ENCODE data around the gene FCER2.

Gene FCER2

DNA sequence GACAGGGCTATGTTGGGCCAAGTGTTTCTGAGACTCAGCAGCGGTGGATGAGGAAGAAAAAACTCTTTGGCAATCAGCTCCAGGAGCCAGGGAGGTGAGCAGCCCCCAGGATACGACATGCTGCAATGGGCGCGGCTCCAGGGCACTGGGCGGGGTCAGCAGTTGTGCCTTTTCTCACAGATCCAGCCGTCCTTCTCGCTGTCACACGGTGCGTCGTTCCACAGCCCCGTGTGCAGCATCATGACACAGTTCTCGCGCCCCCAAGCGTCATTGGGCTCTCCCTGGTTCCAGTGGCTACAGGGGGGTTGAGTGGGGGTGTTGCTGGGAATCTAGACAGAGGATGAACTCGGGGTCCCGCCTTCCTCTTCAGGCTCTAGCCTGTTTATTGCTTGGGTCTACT lies 27.3 kb upstream of the FCER2 start:
- no peaks in the 10 kb centered on the region for H3K79me2 ChIP-seq (ENCODE audit: low read length)
- no peak overlapping the region for H3K9ac ChIP-seq (ENCODE audit: low read length)
- H3K4me2 ChIP-seq (ENCODE audit: low read depth, low read length), result no peak overlapping the region
- no peak for DNase-seq
- H3K27ac ChIP-seq (ENCODE audit: low read length), result no peak overlapping the region
- no peaks in the 10 kb centered on the region for H3K4me1 ChIP-seq (ENCODE audit: low read length)
- H3K36me3 ChIP-seq (replicated peaks; ENCODE audit: insufficient read depth, low read length), result no peaks in the 10 kb centered on the region
- peaks cover 91% of the 10 kb centered on the region for H3K27me3 ChIP-seq (replicated peaks; ENCODE audit: insufficient read depth, low read length)
- no peaks in the 10 kb centered on the region for H4K20me1 ChIP-seq (ENCODE audit: insufficient read depth, low read length)
- no peaks in the 10 kb centered on the region for H3K9me2 ChIP-seq (replicated peaks; ENCODE audit: insufficient read depth, low read length)
- no peak for TF ChIP-seq EZH2phosphoT487 (IDR thresholded peaks at IDR 0.05; ENCODE audit: low read length)
- no peak for TF ChIP-seq EZH2 (optimal IDR thresholded peaks at IDR 0.05; ENCODE audit: low read depth, low read length)
- H3F3A ChIP-seq (ENCODE audit: insufficient read depth, low read length), result no peaks in the 10 kb centered on the region
- H2AFZ ChIP-seq (ENCODE audit: low read length), result no peak overlapping the region
- no peak overlapping the region for H3K4me3 ChIP-seq (ENCODE audit: low read length)
- no peaks in the 10 kb centered on the region for H3K9me3 ChIP-seq (replicated peaks; ENCODE audit: insufficient read depth, low read length)

DNA sequence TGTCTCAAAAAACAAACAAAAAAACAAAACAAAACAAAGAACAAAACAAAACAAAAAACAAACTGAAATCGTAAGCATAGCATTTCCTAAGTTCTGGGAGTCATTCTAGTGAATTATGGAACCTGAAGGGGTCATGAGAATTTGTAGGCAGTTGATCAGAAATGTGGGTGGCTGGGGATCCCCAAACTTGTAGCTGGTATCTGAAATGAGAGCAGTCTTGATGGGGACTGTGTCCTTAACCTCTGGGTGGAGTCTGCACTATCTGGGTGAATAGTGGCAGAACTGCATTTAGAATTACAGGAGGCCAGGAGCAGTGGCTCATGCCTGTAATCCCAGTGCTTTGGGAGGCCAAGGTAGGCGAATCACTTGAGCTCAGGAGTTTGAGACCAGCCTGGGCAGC lies 23.9 kb upstream of the FCER2 start:
- no peaks in the 10 kb centered on the region for H3K9me2 ChIP-seq (replicated peaks; ENCODE audit: insufficient read depth, low read length)
- DNase-seq, result no peak
- no peak overlapping the region for H3K4me2 ChIP-seq (ENCODE audit: low read depth, low read length)
- no peaks in the 10 kb centered on the region for H3K9me3 ChIP-seq (replicated peaks; ENCODE audit: insufficient read depth, low read length)
- no peak overlapping the region for H3K27ac ChIP-seq (ENCODE audit: low read length)
- no peaks in the 10 kb centered on the region for H3K79me2 ChIP-seq (ENCODE audit: low read length)
- no peak for TF ChIP-seq EZH2 (optimal IDR thresholded peaks at IDR 0.05; ENCODE audit: low read depth, low read length)
- TF ChIP-seq EZH2phosphoT487 (IDR thresholded peaks at IDR 0.05; ENCODE audit: low read length), result no peak
- TF ChIP-seq, protein P1, sequence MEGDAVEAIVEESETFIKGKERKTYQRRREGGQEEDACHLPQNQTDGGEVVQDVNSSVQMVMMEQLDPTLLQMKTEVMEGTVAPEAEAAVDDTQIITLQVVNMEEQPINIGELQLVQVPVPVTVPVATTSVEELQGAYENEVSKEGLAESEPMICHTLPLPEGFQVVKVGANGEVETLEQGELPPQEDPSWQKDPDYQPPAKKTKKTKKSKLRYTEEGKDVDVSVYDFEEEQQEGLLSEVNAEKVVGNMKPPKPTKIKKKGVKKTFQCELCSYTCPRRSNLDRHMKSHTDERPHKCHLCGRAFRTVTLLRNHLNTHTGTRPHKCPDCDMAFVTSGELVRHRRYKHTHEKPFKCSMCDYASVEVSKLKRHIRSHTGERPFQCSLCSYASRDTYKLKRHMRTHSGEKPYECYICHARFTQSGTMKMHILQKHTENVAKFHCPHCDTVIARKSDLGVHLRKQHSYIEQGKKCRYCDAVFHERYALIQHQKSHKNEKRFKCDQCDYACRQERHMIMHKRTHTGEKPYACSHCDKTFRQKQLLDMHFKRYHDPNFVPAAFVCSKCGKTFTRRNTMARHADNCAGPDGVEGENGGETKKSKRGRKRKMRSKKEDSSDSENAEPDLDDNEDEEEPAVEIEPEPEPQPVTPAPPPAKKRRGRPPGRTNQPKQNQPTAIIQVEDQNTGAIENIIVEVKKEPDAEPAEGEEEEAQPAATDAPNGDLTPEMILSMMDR (IDR thresholded peaks at IDR 0.05; ENCODE audit: low read length), result no peak
- no peaks in the 10 kb centered on the region for H3K4me1 ChIP-seq (ENCODE audit: low read length)
- no peak overlapping the region for H3K9ac ChIP-seq (ENCODE audit: low read length)
- H4K20me1 ChIP-seq (ENCODE audit: insufficient read depth, low read length), result no peaks in the 10 kb centered on the region
- H3K4me3 ChIP-seq (ENCODE audit: low read length), result no peak overlapping the region
- H3F3A ChIP-seq (ENCODE audit: insufficient read depth, low read length), result no peaks in the 10 kb centered on the region
- no peak overlapping the region for H2AFZ ChIP-seq (ENCODE audit: low read length)
- peaks cover 92% of the 10 kb centered on the region for H3K27me3 ChIP-seq (replicated peaks; ENCODE audit: insufficient read depth, low read length)
- no peaks in the 10 kb centered on the region for H3K36me3 ChIP-seq (replicated peaks; ENCODE audit: insufficient read depth, low read length)

DNA sequence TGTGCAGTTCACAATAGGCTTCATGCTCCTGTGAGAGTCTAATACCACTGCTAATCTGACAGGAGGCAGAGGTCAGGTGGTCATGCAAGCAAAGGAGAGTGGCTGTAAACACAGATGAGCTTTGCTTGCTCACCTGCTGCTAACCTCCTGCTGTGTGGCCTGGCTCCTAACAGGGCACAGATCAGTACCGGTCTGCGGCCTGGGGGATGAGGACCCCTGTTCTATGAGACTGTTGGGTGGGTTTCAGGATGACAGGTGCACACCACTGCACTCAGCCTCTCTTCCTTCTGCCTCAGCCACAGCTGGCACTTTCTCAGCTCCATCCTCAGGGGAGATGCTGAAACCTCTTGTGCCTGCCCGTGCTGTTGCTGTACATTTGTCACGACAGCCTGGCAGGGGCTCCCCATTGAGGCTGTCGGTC lies 20.3 kb upstream of the FCER2 start:
- no peak overlapping the region for H3K4me3 ChIP-seq (ENCODE audit: low read length)
- H2AFZ ChIP-seq (ENCODE audit: low read length), result no peak overlapping the region
- no peak for DNase-seq
- TF ChIP-seq EZH2phosphoT487 (IDR thresholded peaks at IDR 0.05; ENCODE audit: low read length), result no peak
- TF ChIP-seq, protein P1 (IDR thresholded peaks at IDR 0.05; ENCODE audit: low read length), result no peak
- TF ChIP-seq EZH2 (optimal IDR thresholded peaks at IDR 0.05; ENCODE audit: low read depth, low read length), result no peak
- no peaks in the 10 kb centered on the region for H4K20me1 ChIP-seq (ENCODE audit: insufficient read depth, low read length)
- H3F3A ChIP-seq (ENCODE audit: insufficient read depth, low read length), result no peaks in the 10 kb centered on the region
- H3K9me3 ChIP-seq (replicated peaks; ENCODE audit: insufficient read depth, low read length), result no peaks in the 10 kb centered on the region
- H3K27ac ChIP-seq (ENCODE audit: low read length), result no peak overlapping the region
- peaks cover 87% of the 10 kb centered on the region for H3K27me3 ChIP-seq (replicated peaks; ENCODE audit: insufficient read depth, low read length)
- H3K9me2 ChIP-seq (replicated peaks; ENCODE audit: insufficient read depth, low read length), result no peaks in the 10 kb centered on the region
- H3K79me2 ChIP-seq (ENCODE audit: low read length), result no peaks in the 10 kb centered on the region
- no peak overlapping the region for H3K9ac ChIP-seq (ENCODE audit: low read length)
- H3K4me2 ChIP-seq (ENCODE audit: low read depth, low read length), result no peak overlapping the region
- no peaks in the 10 kb centered on the region for H3K36me3 ChIP-seq (replicated peaks; ENCODE audit: insufficient read depth, low read length)
- H3K4me1 ChIP-seq (ENCODE audit: low read length), result no peaks in the 10 kb centered on the region

DNA sequence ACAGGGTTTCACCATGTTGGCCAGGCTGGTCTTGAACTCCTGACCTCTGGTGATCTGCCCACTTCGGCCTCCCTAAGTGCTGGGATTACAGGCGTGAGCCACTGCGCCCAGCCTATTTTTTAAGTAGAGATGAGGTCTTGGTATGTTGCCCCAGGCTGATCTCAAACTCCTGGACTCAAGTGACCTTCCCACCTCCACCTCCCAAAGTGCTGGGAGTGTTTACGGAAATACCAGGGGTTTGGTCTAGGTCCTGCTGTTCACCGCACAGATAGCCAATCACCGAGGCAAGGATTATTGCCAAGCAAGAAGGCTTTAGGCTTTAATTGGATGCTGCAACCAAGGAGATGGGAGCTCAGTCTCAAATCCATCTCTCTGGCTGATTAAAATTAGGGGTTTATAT lies 18.4 kb upstream of the FCER2 start:
- Histone ChIP-seq H4K20me1 (ENCODE audit: insufficient read depth, low read length) (no peaks in the 10 kb centered on the region), H3K27me3 (replicated peaks; ENCODE audit: insufficient read depth, low read length) (peaks cover 88% of the 10 kb centered on the region), H2AFZ (ENCODE audit: low read length) (no peak overlapping the region), H3K9me3 (replicated peaks; ENCODE audit: insufficient read depth, low read length) (no peaks in the 10 kb centered on the region), H3K36me3 (replicated peaks; ENCODE audit: insufficient read depth, low read length) (no peaks in the 10 kb centered on the region), H3K4me1 (ENCODE audit: low read length) (no peaks in the 10 kb centered on the region), H3K9ac (ENCODE audit: low read length) (no peak overlapping the region), H3K79me2 (ENCODE audit: low read length) (no peaks in the 10 kb centered on the region), H3K9me2 (replicated peaks; ENCODE audit: insufficient read depth, low read length) (no peaks in the 10 kb centered on the region), H3K4me3 (ENCODE audit: low read length) (no peak overlapping the region), H3K27ac (ENCODE audit: low read length) (no peak overlapping the region), H3K4me2 (ENCODE audit: low read depth, low read length) (no peak overlapping the region), H3F3A (ENCODE audit: insufficient read depth, low read length) (no peaks in the 10 kb centered on the region)
- DNase-seq, result no peak
- TF ChIP-seq, protein P1 (IDR thresholded peaks at IDR 0.05; ENCODE audit: low read length), result no peak
- no peak for TF ChIP-seq EZH2 (optimal IDR thresholded peaks at IDR 0.05; ENCODE audit: low read depth, low read length)
- no peak for TF ChIP-seq EZH2phosphoT487 (IDR thresholded peaks at IDR 0.05; ENCODE audit: low read length)
